Measurements from ENCODE around the gene TEX55. TPM values are rescaled to one million over a fixed set of nuclear protein-coding genes. Genes with fewer than 3 reads are reported as not detected.

The TEX55 gene
- total and polyA plus RNA-seq, 2 of the 4 experiments (the other 2 are of a cell fraction) = not detected

- TF ChIP-seq MXI1 (IDR thresholded peaks at IDR 0.05; ENCODE audit: borderline replicate concordance, low read depth, low read length) (no peak), CHD1 (IDR thresholded peaks at IDR 0.05; ENCODE audit: low read depth, low read length) (no peak), FOS (IDR thresholded peaks at IDR 0.05; ENCODE audit: low read depth, low read length) (no peak)
Observed at GRCh38 chr3:119146578-119147375, 812 bp downstream of the TEX55 start (continued).

GRCh38 chr3:119147494-119147893 lies 1.5 kb downstream of the TEX55 start:
- Histone ChIP-seq H3K4me3 (ENCODE audit: insufficient read depth, low read depth, low read length) (no peak overlapping the region), H3K4me2 (ENCODE audit: low read depth, low read length) (no peak overlapping the region), H2AK5ac (ENCODE audit: low read depth, low read length) (no peak overlapping the region), H3K56ac (ENCODE audit: extremely low read depth, insufficient read depth, low read length) (no peak overlapping the region), H3K9me3 (ENCODE audit: control insufficient read depth, insufficient read depth, low read length) (no peaks in the 10 kb centered on the region), H2AFZ (replicated peaks; ENCODE audit: low read length, poor library complexity) (no peak overlapping the region), H3K18ac (ENCODE audit: low read depth, low read length) (peak overlapping the region; percentile 88; the same call in 1 of the 2 replicates), H3K14ac (replicated peaks; ENCODE audit: low read depth, low read length) (no peak overlapping the region), H3K27ac (ENCODE audit: insufficient read depth, low read length) (no peak overlapping the region), H3K27me3 (ENCODE audit: control insufficient read depth, insufficient read depth, low read length) (no peaks in the 10 kb centered on the region), H4K8ac (ENCODE audit: low read depth in 2 of 2, low read length in 2 of 2) (no peak overlapping the region), H3K9me1 (ENCODE audit: insufficient read depth, low read length) (peaks cover 2% of the 10 kb centered on the region; the same call in 1 of the 2 replicates), H4K91ac (ENCODE audit: insufficient read depth, low read depth, low read length) (no peak overlapping the region; the same call in 1 of the 2 replicates), H2AK9ac (replicated peaks; ENCODE audit: low read depth, low read length, poor library complexity) (no peak overlapping the region), H2BK120ac (ENCODE audit: low read depth, low read length) (no peak overlapping the region; the same call in 1 of the 2 replicates), H3K79me1 (ENCODE audit: low read depth in 1 of 2, low read length in 2 of 2) (no peaks in the 10 kb centered on the region), H2BK20ac (ENCODE audit: low read depth, low read length) (peak overlapping the region; percentile 36; the same call in 1 of the 2 replicates), H3K4me1 (ENCODE audit: control insufficient read depth, insufficient read depth, low read length) (peaks cover 4% of the 10 kb centered on the region), H2BK15ac (ENCODE audit: low read depth, low read length) (peak overlapping the region; percentile 62; the same call in 2 of the 3 replicates), H3K23ac (ENCODE audit: low read depth, low read length) (no peak overlapping the region), H3K9ac (ENCODE audit: low read depth, low read length) (no peak overlapping the region), H3K36me3 (ENCODE audit: control insufficient read depth, insufficient read depth, low read length) (no peaks in the 10 kb centered on the region), H4K20me1 (ENCODE audit: insufficient read depth, low read length) (no peaks in the 10 kb centered on the region), H4K5ac (ENCODE audit: low read depth, low read length) (no peak overlapping the region; the same call in 1 of the 2 replicates), H2BK5ac (ENCODE audit: low read depth, low read length, poor library complexity, severe bottlenecking) (peak overlapping the region; percentile 95), H3K4ac (ENCODE audit: low read depth, low read length) (no peak overlapping the region)
- in situ Hi-C loops (cut with MboI; ENCODE audit: low sequenced_read_pairs) = loop anchor here (5.0 to 25.0 kb wide), 2 partner anchors 95 to 540 kb away; partner anchors contain the start of genes B4GALT4 and COX17
- CTCF ChIA-PET = interaction anchor here (1.9 kb wide), 1 partner anchor 94 kb away, joined by 9 read pairs; the partner anchor contains the start of gene B4GALT4
- ATAC-seq (ENCODE audit: low read depth) (no peak), DNase-seq (no peak)
- POLR2A ChIA-PET (ENCODE audit: unreplicated experiment) = no interaction called here
- intact Hi-C loops (cut with micrococcal nuclease) = loop anchor here (5.0 kb wide), 1 partner anchor 35 kb away; no protein-coding TSS in a partner anchor
- no TSS peak for BruUV-seq (replicated peaks)
- no CpG with 5 or more reads among the region's 2 CpGs for WGBS, 2 experiments (ENCODE audit: extremely low coverage in 2 of 2, insufficient read length in 1 of 2)
- dilution Hi-C loops (cut with HindIII; ENCODE audit: low sequenced_read_pairs, unreplicated experiment) = no loop called here
- TF ChIP-seq RFX5 (IDR thresholded peaks at IDR 0.05; ENCODE audit: low read depth, low read length) = no peak
- no peak for TF ChIP-seq CHD1 (IDR thresholded peaks at IDR 0.05; ENCODE audit: low read depth, low read length)
- no peak for TF ChIP-seq CTCF (conservative IDR thresholded peaks at IDR 0.05; ENCODE audit: low read depth, low read length)
- no peak for TF ChIP-seq BHLHE40 (IDR thresholded peaks at IDR 0.05; ENCODE audit: low read depth, low read length)
- TF ChIP-seq MAFK (IDR thresholded peaks at IDR 0.05; ENCODE audit: low read depth, low read length) = no peak
- TF ChIP-seq CEBPB (IDR thresholded peaks at IDR 0.05; ENCODE audit: low read depth, low read length) = no peak
- no peak for TF ChIP-seq NFE2L2 (IDR thresholded peaks at IDR 0.05; ENCODE audit: low read depth, low read length)
- TF ChIP-seq MAZ (IDR thresholded peaks at IDR 0.05; ENCODE audit: borderline replicate concordance, low read depth, low read length) = no peak
- TF ChIP-seq USF2 (IDR thresholded peaks at IDR 0.05; ENCODE audit: low read depth, low read length) = no peak

Data from IMR-90 (cell line).